SK-N-SH (cell line): Measurements from ENCODE around the gene COPS9. TPM values are rescaled to one million over a fixed set of nuclear protein-coding genes. Genes with fewer than 3 reads are reported as not detected.

Experiments
- CTCF ChIA-PET: fragments of 300-600, 350-600 bp; formaldehyde crosslinking; extraction: SDS; loops from one replicate; lab custom pipeline; 2021; lab: Yijun Ruan, JAX
- POLR2A ChIA-PET: fragments of 350-600 bp; sonication (Branson Sonifier 250); formaldehyde crosslinking; extraction: SDS; loops from one replicate; lab custom pipeline; 2020; ENCODE audit warnings: antibody characterized with exemption, inconsistent platforms; lab: Yijun Ruan, JAX
- DNase-seq: peaks from one replicate; pipeline ENCODE4 v3.0.0; 2012
- H2AFZ ChIP-seq: fragments of 200-600 bp; sonication (generic); 2 replicates; pipeline ENCODE4 v1.8.1; 2016; ENCODE audit warnings: antibody characterized with exemption, mild to moderate bottlenecking, low read depth
- H3F3A ChIP-seq: fragments of 200-600 bp; sonication (generic); replicated peaks from 2 replicates; pipeline ENCODE3; 2016; ENCODE audit warnings: antibody characterized with exemption, mild to moderate bottlenecking; ENCODE audit not compliant: insufficient read depth
- H3K27ac ChIP-seq, 2 experiments: fragments of 200-500 bp in 1 of 2; fragments of 200-600 bp in 1 of 2; sonication (Bioruptor generic) in 1 of 2; sonication (generic), shearing (Covaris generic) in 1 of 2; 2 replicates each; pipeline versions ENCODE4 v1.5.1 to v1.6.1; 2014 to 2016; ENCODE audit warnings: low read depth in 2 of 2, inconsistent platforms in 1 of 2, low read length in 1 of 2, mild to moderate bottlenecking in 1 of 2, mixed read lengths in 1 of 2
- H3K27me3 ChIP-seq: fragments of 200-600 bp; sonication (generic), shearing (Covaris generic); 2 replicates; pipeline ENCODE4 v1.6.1; 2016; ENCODE audit warnings: mixed run types; ENCODE audit not compliant: insufficient read depth
- H3K36me3 ChIP-seq, 2 experiments: fragments of 200-500 bp in 1 of 2; fragments of 200-600 bp in 1 of 2; sonication (Bioruptor generic) in 1 of 2; sonication (generic) in 1 of 2; replicated peaks in 1 of 2; 2 replicates each; pipeline versions ENCODE3 to v1.5.1; 2014 to 2016; ENCODE audit warnings: low read length in 1 of 2, mild to moderate bottlenecking in 1 of 2; ENCODE audit not compliant: insufficient read depth in 2 of 2, control insufficient read depth in 1 of 2
- H3K4me1 ChIP-seq, 2 experiments: fragments of 200-500 bp in 1 of 2; fragments of 200-600 bp in 1 of 2; sonication (Bioruptor generic) in 1 of 2; sonication (generic), shearing (Covaris generic) in 1 of 2; 2 replicates each; pipeline versions ENCODE4 v1.5.1 to v1.6.1; 2014 to 2016; ENCODE audit warnings: low read depth in 1 of 2, low read length in 1 of 2, mixed run types in 1 of 2; ENCODE audit not compliant: insufficient read depth in 2 of 2, control insufficient read depth in 1 of 2
- H3K4me2 ChIP-seq: fragments of 200-600 bp; sonication (generic), shearing (Covaris generic); 2 replicates; pipeline ENCODE4 v1.6.1; 2017; ENCODE audit warnings: mixed run types
- H3K4me3 ChIP-seq, 2 experiments: fragments of 200-500 bp in 1 of 2; fragments of 200-600 bp in 1 of 2; sonication (Bioruptor generic) in 1 of 2; sonication (generic), shearing (Covaris generic) in 1 of 2; 2 replicates each; pipeline versions ENCODE4 v1.5.1 to v1.8.1; 2014 to 2016; ENCODE audit warnings: low read depth in 2 of 2, inconsistent platforms in 1 of 2, low read length in 1 of 2, mild to moderate bottlenecking in 1 of 2, mixed read lengths in 1 of 2, moderate library complexity in 1 of 2
- H3K79me2 ChIP-seq: fragments of 200-600 bp; sonication (generic); 2 replicates; pipeline ENCODE4 v1.8.1; 2017; ENCODE audit warnings: mild to moderate bottlenecking; ENCODE audit not compliant: insufficient read depth
- H3K9ac ChIP-seq: fragments of 200-600 bp; sonication (generic); 2 replicates; pipeline ENCODE4 v1.6.1; 2017; ENCODE audit warnings: mixed run types
- H3K9me2 ChIP-seq: fragments of 200-600 bp; sonication (generic); 2 replicates; pipeline ENCODE4 v1.6.1; 2017; ENCODE audit warnings: mixed run types
- H3K9me3 ChIP-seq: fragments of 200-600 bp; sonication (generic); 2 replicates; pipeline ENCODE4 v1.6.1; 2017; ENCODE audit warnings: mixed run types, mild to moderate bottlenecking, moderate library complexity
- H4K20me1 ChIP-seq: fragments of 200-600 bp; sonication (generic); 2 replicates; pipeline ENCODE4 v1.6.1; 2017; ENCODE audit warnings: mild to moderate bottlenecking, mixed run types; ENCODE audit not compliant: insufficient read depth
- CHD2 ChIP-seq: fragments of 150-350 bp; IDR thresholded peaks from 2 replicates; pipeline ENCODE4 v1.6.1; 2018; ENCODE audit warnings: low read length; ENCODE audit not compliant: partially characterized antibody
- ELF1 ChIP-seq: IDR thresholded peaks from 2 replicates; pipeline ENCODE4 v1.4.0; 2012
- EP300 ChIP-seq, 2 experiments: IDR thresholded peaks; 2 replicates each; pipeline versions ENCODE4 v1.4.0 to v1.6.1; 2012; ENCODE audit warnings: borderline replicate concordance in 1 of 2, low read depth in 1 of 2, low read length in 1 of 2
- GABPA ChIP-seq: IDR thresholded peaks from 2 replicates; pipeline ENCODE4 v1.4.0; 2012; ENCODE audit warnings: low read depth, mild to moderate bottlenecking
- JUND ChIP-seq: IDR thresholded peaks from 2 replicates; pipeline ENCODE4 v1.4.0; 2012
- NFIC ChIP-seq: IDR thresholded peaks from 2 replicates; pipeline ENCODE4 v1.4.0; 2012; ENCODE audit warnings: borderline replicate concordance
- NRF1 ChIP-seq: IDR thresholded peaks from 2 replicates; pipeline ENCODE4 v1.6.1; 2012; ENCODE audit warnings: low read depth, mild to moderate bottlenecking, low read length
- POLR2AphosphoS5 ChIP-seq: IDR thresholded peaks from 2 replicates; pipeline ENCODE4 v1.6.1; 2012; ENCODE audit warnings: low read depth, low read length
- RAD21 ChIP-seq: IDR thresholded peaks from 2 replicates; pipeline ENCODE4 v1.6.1; 2012; ENCODE audit warnings: mild to moderate bottlenecking, low read length
- RCOR1 ChIP-seq: fragments of 150-350 bp; IDR thresholded peaks from 2 replicates; pipeline ENCODE4 v1.6.1; 2017; ENCODE audit warnings: antibody characterized with exemption, low read length
- RXRA ChIP-seq: IDR thresholded peaks from 2 replicates; pipeline ENCODE4 v1.4.0; 2012; ENCODE audit warnings: low read depth, mild to moderate bottlenecking, borderline replicate concordance
- TCF12 ChIP-seq: IDR thresholded peaks from 2 replicates; pipeline ENCODE4 v1.4.0; 2012
- TEAD4 ChIP-seq: IDR thresholded peaks from 2 replicates; pipeline ENCODE4 v1.4.0; 2012; ENCODE audit warnings: mild to moderate bottlenecking, borderline replicate concordance; ENCODE audit not compliant: insufficient read depth
- USF1 ChIP-seq: IDR thresholded peaks from 2 replicates; pipeline ENCODE4 v1.4.0; 2012; ENCODE audit warnings: low read depth, borderline replicate concordance
- USF2 ChIP-seq: fragments of 150-350 bp; IDR thresholded peaks from 2 replicates; pipeline ENCODE4 v1.6.1; 2017; ENCODE audit warnings: antibody characterized with exemption, low read length, low read depth, borderline replicate concordance
- YY1 ChIP-seq: IDR thresholded peaks from 2 replicates; pipeline ENCODE4 v1.4.0; 2012; ENCODE audit warnings: low read depth, mild to moderate bottlenecking
- WGBS: methylation state at CpG from one replicate; pipeline ENCODE4 v1.1.6; 2017; ENCODE audit warnings: low lambda C conversion rate; 5-methylcytosine and 5-hydroxymethylcytosine counted together
- polyA plus RNA-seq, 3 experiments: library from polyadenylated mRNA; depleted of rRNA; stranded (reverse); fragments of >200 nt; gene quantifications; 2 replicates each; pipeline ENCODE4 v1.2.3, GENCODE V29; 2012
- TF ChIP-seq, protein P1 (sequence below): IDR thresholded peaks from 2 replicates; pipeline ENCODE4; 2012
- TF ChIP-seq, protein P2 (sequence below): fragments of 150-350 bp; IDR thresholded peaks from 2 replicates; pipeline ENCODE4 v1.6.1; 2016; ENCODE audit warnings: mild to moderate bottlenecking, low read depth, low read length
- TF ChIP-seq, protein P3 (sequence below): IDR thresholded peaks from 2 replicates; pipeline ENCODE4 v1.6.1; 2012; ENCODE audit warnings: mild to moderate bottlenecking, low read depth, low read length, moderate library complexity
- TF ChIP-seq, protein P4 (sequence below): IDR thresholded peaks from 2 replicates; pipeline ENCODE4 v1.4.0; 2012; ENCODE audit warnings: low read depth

Gene COPS9
- polyA plus RNA-seq, 1 of the 3 experiments (the other 2 are of a cell fraction): 717 TPM

DNA sequence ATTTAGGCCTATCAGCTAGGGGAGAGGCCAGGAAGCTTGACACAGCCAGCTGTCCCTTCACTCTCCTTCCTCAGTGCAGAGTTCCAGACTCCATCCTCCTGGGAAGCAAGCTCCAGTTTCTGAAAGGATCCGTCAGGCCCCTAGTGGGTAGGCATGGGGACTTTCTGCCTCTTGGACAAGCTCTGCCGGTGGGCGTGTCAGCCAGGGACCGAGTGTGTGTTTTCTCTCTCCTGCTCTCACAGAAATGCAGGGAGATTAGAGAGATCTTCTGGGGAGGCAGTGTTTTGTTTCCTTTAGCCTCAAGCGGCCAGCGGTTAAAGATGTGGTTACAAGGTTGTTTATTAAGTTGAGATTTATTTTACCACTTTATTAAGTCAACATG is 34.2 kb upstream of the COPS9 start:
- H3K4me1 ChIP-seq: no peaks in the 10 kb centered on the region; a peak in 1 of 4 replicates
- H3K4me2 ChIP-seq: no peak overlapping the region
- H3K79me2 ChIP-seq: no peaks in the 10 kb centered on the region
- H4K20me1 ChIP-seq: no peaks in the 10 kb centered on the region
- no peak overlapping the region for H2AFZ ChIP-seq
- no peaks in the 10 kb centered on the region for H3K27me3 ChIP-seq
- ChIA-PET CTCF (interaction anchor here (3.9 kb wide), 1 partner anchor 27 kb away, joined by 12 read pairs; no protein-coding TSS in a partner anchor), POLR2A (no interaction called here)
- no peaks in the 10 kb centered on the region for H3K36me3 ChIP-seq
- DNase-seq: no peak
- H3K4me3 ChIP-seq: no peak overlapping the region
- no peaks in the 10 kb centered on the region for H3K9me3 ChIP-seq
- no peak overlapping the region for H3K9ac ChIP-seq
- no peaks in the 10 kb centered on the region for H3K9me2 ChIP-seq
- no peaks in the 10 kb centered on the region for H3F3A ChIP-seq
- no peak for TF ChIP-seq TEAD4
- no peak for TF ChIP-seq CHD2
- TF ChIP-seq EP300 (IDR thresholded peaks at IDR 0.05; ENCODE audit: borderline replicate concordance in 1 of 2, low read depth in 1 of 2, low read length in 1 of 2): no peak
- TF ChIP-seq YY1: no peak
- TF ChIP-seq USF2: no peak
- TF ChIP-seq GABPA: no peak
- TF ChIP-seq, protein P1, sequence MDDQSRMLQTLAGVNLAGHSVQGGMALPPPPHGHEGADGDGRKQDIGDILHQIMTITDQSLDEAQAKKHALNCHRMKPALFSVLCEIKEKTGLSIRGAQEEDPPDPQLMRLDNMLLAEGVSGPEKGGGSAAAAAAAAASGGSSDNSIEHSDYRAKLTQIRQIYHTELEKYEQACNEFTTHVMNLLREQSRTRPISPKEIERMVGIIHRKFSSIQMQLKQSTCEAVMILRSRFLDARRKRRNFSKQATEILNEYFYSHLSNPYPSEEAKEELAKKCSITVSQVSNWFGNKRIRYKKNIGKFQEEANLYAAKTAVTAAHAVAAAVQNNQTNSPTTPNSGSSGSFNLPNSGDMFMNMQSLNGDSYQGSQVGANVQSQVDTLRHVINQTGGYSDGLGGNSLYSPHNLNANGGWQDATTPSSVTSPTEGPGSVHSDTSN: no peak
- TF ChIP-seq, protein P2, sequence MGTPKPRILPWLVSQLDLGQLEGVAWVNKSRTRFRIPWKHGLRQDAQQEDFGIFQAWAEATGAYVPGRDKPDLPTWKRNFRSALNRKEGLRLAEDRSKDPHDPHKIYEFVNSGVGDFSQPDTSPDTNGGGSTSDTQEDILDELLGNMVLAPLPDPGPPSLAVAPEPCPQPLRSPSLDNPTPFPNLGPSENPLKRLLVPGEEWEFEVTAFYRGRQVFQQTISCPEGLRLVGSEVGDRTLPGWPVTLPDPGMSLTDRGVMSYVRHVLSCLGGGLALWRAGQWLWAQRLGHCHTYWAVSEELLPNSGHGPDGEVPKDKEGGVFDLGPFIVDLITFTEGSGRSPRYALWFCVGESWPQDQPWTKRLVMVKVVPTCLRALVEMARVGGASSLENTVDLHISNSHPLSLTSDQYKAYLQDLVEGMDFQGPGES: no peak
- no peak for TF ChIP-seq RAD21
- no peak for TF ChIP-seq NFIC
- TF ChIP-seq USF1: no peak
- no peak for TF ChIP-seq JUND
- 63% methylated on average over 6 of the region's 6 CpGs for WGBS
- H3K27ac ChIP-seq: no peak overlapping the region

- no peaks in the 10 kb centered on the region for H3K9me2 ChIP-seq
- H3K4me2 ChIP-seq: no peak overlapping the region
- H3K4me3 ChIP-seq: no peak overlapping the region
- CTCF ChIA-PET: interaction anchor here (1.4 to 3.9 kb wide), 3 partner anchors 20 to 269 kb away, joined by 4 to 12 read pairs (median 5); no protein-coding TSS in a partner anchor
- H2AFZ ChIP-seq: no peak overlapping the region
- H3K27ac ChIP-seq: no peak overlapping the region
- no peaks in the 10 kb centered on the region for H3K79me2 ChIP-seq
- no peaks in the 10 kb centered on the region for H3K36me3 ChIP-seq
- H3K4me1 ChIP-seq: no peaks in the 10 kb centered on the region; a peak in 1 of 4 replicates
- no peak overlapping the region for H3K9ac ChIP-seq
- no peak for DNase-seq
- WGBS: 57% methylated on average over 8 of the region's 15 CpGs
- no peaks in the 10 kb centered on the region for H3F3A ChIP-seq
- POLR2A ChIA-PET: no interaction called here
- no peaks in the 10 kb centered on the region for H3K27me3 ChIP-seq
- no peaks in the 10 kb centered on the region for H4K20me1 ChIP-seq
- H3K9me3 ChIP-seq: no peaks in the 10 kb centered on the region
- no peak for TF ChIP-seq USF1
- TF ChIP-seq, protein P3, sequence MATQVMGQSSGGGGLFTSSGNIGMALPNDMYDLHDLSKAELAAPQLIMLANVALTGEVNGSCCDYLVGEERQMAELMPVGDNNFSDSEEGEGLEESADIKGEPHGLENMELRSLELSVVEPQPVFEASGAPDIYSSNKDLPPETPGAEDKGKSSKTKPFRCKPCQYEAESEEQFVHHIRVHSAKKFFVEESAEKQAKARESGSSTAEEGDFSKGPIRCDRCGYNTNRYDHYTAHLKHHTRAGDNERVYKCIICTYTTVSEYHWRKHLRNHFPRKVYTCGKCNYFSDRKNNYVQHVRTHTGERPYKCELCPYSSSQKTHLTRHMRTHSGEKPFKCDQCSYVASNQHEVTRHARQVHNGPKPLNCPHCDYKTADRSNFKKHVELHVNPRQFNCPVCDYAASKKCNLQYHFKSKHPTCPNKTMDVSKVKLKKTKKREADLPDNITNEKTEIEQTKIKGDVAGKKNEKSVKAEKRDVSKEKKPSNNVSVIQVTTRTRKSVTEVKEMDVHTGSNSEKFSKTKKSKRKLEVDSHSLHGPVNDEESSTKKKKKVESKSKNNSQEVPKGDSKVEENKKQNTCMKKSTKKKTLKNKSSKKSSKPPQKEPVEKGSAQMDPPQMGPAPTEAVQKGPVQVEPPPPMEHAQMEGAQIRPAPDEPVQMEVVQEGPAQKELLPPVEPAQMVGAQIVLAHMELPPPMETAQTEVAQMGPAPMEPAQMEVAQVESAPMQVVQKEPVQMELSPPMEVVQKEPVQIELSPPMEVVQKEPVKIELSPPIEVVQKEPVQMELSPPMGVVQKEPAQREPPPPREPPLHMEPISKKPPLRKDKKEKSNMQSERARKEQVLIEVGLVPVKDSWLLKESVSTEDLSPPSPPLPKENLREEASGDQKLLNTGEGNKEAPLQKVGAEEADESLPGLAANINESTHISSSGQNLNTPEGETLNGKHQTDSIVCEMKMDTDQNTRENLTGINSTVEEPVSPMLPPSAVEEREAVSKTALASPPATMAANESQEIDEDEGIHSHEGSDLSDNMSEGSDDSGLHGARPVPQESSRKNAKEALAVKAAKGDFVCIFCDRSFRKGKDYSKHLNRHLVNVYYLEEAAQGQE: no peak
- TF ChIP-seq RXRA: no peak
- TF ChIP-seq RCOR1: no peak
- TF ChIP-seq NRF1: no peak
- TF ChIP-seq, protein P4, sequence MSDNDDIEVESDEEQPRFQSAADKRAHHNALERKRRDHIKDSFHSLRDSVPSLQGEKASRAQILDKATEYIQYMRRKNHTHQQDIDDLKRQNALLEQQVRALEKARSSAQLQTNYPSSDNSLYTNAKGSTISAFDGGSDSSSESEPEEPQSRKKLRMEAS: no peak
- TF ChIP-seq TCF12: no peak
- TF ChIP-seq POLR2AphosphoS5: no peak
- no peak for TF ChIP-seq ELF1
These were observed 33.6 kb upstream of the COPS9 start for GRCh38 chr2:240169486-240170353.
